ENCODE measurements around the gene IFRD2. TPM values are rescaled to one million over a fixed set of nuclear protein-coding genes. Genes with fewer than 3 reads are reported as not detected.
A peak's percentile ranks its signal among the peaks of the same experiment; 100 is the strongest.
"Not testable (repeated sequence)": the region's sequence is repeated elsewhere in the genome, so short reads cannot be mapped to it uniquely, and the experiment has no call there.

The IFRD2 gene
- total RNA-seq, 1 experiment from 2014 or later: 129 TPM

GRCh38 chr3:50324351-50325112 lies 32.3 kb upstream of the IFRD2 start:
- peak; percentile 63 for DNase-seq (ENCODE audit: low spot score)

GRCh38 chr3:50323614-50324199 lies 31.5 kb upstream of the IFRD2 start:
- no peak for DNase-seq (ENCODE audit: low spot score)

- no peak for DNase-seq (ENCODE audit: low spot score)
These were observed 30.9 kb upstream of the IFRD2 start for GRCh38 chr3:50323092-50323600.

DNA sequence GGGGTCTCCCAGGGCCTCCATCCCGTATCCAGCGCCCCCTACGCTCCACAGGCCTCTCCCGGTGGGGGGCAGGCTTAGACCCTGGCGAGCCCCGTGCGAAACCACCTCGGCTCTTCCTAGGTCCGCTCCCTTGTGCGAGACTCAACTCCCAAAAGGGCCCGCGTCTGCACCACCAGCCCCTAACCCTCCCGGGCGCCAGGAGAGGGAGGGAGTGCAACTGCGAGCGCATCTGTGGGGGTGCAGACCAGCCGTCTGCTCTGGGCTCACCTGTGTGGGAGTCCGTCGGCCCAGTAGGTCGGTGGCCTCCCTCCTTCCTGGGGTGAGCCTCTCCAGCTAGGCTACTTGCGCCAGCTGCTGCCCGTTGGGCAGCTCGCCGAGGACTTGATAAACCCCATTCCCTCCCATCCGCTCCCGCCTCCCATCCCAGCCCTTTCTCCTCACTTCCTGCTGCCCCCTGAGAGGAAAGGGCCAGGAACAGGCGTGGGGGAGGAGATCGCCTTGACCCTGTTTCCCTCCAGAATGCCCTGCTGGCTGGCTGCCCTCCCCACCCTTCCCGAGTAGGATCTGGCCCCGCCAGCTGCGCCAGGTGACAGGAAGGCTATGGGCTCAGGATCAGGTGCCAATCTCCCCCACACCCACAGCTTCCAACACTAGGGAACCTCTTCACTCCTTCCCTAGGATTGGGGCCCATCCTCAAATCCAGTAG lies 30.3 kb upstream of the IFRD2 start, which contains the start of gene HYAL2:
Gene HYAL2 (minus strand): TSS at position 360 of the 706 bp plus-strand sequence. CDS start 2,256 bp downstream, outside the sequence.
- no peak for DNase-seq (ENCODE audit: low spot score)

DNA sequence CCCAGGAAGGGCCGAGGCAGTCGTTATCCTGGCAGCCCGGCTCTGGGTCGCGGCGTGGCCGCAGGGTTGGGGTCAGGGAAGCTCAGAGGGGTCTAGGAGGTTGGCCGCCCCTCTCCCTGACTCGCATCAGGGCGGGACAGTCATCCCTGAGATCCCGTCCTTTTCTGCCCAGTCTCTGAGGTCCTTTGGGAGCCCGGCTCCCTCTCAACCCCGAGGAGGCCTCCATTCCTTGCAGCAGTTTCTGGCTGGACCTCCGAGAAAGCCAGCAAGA lies 29.8 kb upstream of the IFRD2 start:
- no peak for DNase-seq (ENCODE audit: low spot score)

GRCh38 chr3:50321336-50322114 lies 29.3 kb upstream of the IFRD2 start:
- DNase-seq (ENCODE audit: low spot score): peak; percentile 73

DNA sequence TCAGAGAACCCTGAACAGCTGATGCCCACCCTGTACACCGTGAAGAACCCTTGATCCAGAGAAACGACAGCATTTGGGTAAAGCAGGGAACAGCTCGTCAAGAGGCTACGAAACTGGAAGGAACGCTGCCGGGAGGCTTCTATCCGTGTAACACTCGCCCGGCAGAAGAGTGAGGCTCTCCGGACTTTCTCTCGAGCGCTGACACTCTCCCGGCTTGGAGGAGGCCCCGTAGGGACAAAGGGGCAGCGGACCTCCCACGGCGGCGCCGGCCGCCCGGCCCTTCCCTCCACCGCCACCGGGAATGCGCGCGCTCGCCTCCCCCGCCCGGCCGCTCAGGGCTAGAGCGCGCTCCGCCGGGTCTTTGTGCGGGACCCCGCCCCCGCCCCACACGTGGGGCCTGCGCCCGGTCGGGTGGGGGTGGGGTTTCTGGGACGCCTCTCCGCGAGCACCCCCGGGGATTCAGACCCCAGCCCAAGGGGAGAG lies 28.7 kb upstream of the IFRD2 start:
- DNase-seq (ENCODE audit: low spot score): peak; percentile 40

DNA sequence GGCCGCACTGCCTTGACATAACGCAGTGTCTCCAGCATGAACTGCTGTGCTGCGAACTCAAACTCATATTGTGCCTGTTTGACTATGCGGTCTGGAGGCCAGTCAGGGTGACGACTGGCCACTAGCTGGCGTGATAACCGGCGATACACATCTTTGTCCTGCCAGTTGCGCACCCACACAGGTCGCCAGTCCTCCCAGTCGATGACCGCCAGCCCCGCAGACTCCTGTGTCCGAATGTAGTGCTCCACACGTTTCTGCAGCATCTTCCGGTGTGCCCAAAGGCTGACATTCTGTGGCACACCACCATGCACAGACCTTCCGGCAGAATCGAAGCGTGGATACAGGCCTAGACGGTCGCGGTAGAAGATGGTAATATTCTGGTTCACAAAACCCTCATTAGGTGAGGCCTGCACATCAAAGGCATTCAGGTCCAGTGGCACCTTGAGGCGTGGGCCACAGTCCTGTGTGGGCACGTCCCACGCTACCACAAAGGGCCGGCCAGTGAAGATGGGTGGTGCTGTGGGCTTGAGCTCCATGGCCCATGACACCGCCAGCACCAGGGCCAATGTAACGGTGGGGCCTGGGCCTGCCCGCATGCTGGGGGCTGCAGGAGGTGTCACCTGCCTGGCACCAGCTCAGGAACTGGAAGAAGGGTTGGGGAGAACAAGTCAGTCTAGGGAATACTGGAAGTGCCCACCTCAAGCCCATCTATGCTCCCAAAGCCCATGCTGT lies 27.8 kb upstream of the IFRD2 start:
- DNase-seq (ENCODE audit: low spot score): no peak

GRCh38 chr3:50319181-50319893 lies 27.1 kb upstream of the IFRD2 start:
- no peak for DNase-seq (ENCODE audit: low spot score)

GRCh38 chr3:50318615-50319014 lies 26.4 kb upstream of the IFRD2 start:
- no peak for DNase-seq (ENCODE audit: low spot score)

DNA sequence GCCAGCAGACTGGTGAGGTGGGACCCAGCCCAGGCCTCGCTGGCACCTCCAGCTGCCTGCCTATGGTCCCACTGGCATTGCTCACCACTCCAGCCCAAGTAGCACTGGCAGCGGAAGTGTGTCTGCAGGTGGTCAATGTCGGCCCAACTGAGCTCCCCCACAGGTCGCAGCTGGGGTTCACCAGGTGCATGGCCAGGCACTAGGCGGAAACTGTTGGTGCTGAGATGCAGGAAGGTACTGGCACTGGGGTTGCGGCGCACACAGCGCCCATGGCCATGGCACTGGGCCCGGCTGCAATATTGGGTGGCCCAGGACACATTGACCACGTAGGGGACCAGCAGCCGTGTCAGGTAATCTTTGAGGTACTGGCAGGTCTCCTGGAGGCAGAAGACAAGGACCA lies 25.9 kb upstream of the IFRD2 start:
- no peak for DNase-seq (ENCODE audit: low spot score)

GRCh38 chr3:50317300-50317699 lies 25.1 kb upstream of the IFRD2 start:
- DNase-seq (ENCODE audit: low spot score): peak; percentile 31

GRCh38 chr3:50316657-50317242 lies 24.5 kb upstream of the IFRD2 start:
- peak; percentile 95 for DNase-seq (ENCODE audit: low spot score)

- no peak for DNase-seq (ENCODE audit: low spot score)
These were observed 22.6 kb upstream of the IFRD2 start for GRCh38 chr3:50314816-50315215.

- DNase-seq (ENCODE audit: low spot score): no peak
These were observed 22.1 kb upstream of the IFRD2 start for GRCh38 chr3:50314342-50314741.

DNA sequence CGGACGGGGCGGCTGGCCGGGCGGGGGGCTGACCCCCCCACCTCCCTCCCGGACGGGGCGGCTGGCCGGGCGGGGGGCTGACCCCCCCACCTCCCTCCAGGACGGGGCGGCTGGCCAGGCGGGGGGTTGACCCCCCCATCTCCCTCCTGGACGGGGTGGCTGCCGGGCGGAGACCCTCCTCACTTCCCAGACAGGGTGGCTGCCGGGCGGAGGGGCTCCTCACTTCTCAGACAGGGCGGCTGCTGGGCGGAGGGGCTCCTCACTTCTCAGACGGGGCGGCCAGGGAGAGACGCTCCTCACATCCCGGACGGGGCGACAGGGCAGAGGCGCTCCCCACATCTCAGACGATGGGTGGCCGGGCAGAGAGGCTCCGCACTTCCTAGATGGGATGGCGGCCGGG lies 19.8 kb upstream of the IFRD2 start:
- not testable (repeated sequence) for DNase-seq (ENCODE audit: low spot score)

GRCh38 chr3:50304601-50305000 lies 12.4 kb upstream of the IFRD2 start:
- no peak for DNase-seq (ENCODE audit: low spot score)

DNA sequence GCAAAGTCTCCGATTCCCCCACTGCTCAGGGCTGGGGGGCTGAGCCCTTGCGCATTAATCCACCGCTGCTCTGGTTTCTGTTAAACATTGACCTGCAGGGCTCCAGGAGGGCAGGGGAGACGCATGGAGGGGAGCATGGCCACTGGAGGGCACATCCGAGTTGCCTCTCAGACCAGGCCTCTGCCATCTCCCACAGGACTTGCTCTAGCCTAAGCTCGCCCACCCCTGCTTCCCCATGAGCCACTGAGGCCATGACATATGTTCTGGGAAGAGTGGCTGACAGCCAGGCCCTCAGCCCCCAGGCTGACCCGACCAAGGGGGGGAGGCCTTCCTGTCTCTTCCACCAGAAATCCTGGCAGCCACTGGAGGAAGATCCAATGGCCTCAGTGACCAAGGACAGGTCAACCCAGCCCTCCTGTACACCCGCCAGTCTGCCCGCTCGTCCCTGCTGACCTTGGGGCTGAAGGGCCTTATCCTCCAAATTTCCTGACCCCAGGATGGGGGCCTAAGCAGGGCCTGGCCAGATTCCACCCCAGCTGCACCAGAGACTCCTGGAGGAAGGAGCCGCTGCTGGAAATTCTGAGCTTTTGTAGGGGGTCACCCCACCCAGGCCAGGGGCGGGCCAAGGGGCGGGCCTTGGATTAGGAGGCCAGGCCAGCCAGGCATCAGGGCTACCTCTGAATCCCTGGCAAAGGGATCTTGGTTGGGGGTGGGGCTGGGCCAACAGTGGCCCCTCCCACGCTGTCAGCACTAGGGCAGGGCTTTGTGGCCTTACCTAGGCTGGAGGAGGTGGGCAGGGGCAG lies 11.0 kb upstream of the IFRD2 start, which contains the start of gene HYAL1:
Gene HYAL1 (minus strand): TSS at position 562 of the 803 bp plus-strand sequence. CDS start 618 bp downstream, outside the sequence.
- no peak for DNase-seq (ENCODE audit: low spot score)
